ENCODE measurements around the gene CEP112.

Gene CEP112

DNA sequence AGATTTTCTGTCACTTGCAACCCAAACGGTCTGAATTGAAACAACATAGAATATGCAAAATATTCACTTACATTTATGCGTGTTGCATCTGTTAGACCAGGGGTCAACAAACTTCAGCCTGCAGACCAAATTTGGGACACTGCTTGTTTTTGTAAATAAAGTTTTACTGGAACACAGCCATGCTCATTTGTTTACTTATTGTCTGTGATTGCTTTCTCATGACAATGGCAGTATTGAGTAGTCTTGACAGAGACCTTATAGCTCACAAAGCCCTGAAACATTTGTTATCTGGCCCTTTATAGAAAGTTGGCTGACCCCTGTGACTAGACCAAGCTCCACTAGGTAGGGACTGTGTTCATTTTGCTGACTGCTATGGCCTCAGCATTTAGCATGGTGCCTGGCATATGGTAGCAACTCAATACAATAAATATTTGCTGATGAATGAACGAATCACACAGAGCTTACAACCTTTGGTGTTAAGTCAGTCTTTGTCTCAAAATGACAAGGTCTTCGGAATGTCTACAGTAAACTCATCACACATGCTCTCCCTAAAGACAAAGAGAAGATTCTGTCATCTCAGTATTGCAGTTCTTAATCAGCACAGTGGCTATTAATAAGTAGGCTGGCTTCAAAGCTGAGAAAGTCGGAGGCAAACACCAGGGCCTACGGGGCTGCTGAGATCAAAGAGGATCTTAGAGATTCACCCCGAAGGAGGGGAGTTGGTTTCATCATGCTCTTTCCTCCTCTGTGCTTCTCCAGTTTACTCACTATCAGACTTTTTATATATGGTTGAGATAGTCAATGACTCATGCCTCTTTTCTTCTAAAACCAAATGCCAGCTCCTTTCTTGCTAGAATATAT, 535.3 kb downstream of the CEP112 start:
- no peak overlapping the region for H3K4me3 ChIP-seq (ENCODE audit: low read length)
- TF ChIP-seq, protein P1, sequence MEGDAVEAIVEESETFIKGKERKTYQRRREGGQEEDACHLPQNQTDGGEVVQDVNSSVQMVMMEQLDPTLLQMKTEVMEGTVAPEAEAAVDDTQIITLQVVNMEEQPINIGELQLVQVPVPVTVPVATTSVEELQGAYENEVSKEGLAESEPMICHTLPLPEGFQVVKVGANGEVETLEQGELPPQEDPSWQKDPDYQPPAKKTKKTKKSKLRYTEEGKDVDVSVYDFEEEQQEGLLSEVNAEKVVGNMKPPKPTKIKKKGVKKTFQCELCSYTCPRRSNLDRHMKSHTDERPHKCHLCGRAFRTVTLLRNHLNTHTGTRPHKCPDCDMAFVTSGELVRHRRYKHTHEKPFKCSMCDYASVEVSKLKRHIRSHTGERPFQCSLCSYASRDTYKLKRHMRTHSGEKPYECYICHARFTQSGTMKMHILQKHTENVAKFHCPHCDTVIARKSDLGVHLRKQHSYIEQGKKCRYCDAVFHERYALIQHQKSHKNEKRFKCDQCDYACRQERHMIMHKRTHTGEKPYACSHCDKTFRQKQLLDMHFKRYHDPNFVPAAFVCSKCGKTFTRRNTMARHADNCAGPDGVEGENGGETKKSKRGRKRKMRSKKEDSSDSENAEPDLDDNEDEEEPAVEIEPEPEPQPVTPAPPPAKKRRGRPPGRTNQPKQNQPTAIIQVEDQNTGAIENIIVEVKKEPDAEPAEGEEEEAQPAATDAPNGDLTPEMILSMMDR (conservative IDR thresholded peaks at IDR 0.05; ENCODE audit: low read depth, low read length), result no peak
- DNase-seq (ENCODE audit: low read depth), result no peak

DNA sequence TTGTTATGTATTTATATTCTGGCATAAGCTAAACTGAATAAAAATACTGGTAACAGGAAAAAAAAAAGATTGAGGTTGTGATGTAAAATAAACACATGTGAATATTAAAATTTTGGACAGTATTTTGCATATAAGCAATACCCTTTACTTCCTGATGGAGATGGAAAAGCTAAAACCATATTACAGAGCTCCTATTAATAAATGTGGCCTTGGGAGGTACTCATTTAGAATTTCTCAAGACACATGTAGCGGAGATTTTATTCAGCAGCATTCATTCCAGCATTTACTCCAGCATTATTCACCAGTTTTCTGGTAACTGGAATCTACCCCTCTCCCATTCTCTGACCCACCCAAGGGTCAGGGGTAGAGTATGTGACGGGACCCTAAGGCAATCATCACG, 536.2 kb downstream of the CEP112 start:
- TF ChIP-seq, protein P1 (conservative IDR thresholded peaks at IDR 0.05; ENCODE audit: low read depth, low read length), result no peak
- H3K4me3 ChIP-seq (ENCODE audit: low read length), result no peak overlapping the region
- no peak for DNase-seq (ENCODE audit: low read depth)

GRCh38 chr17:65644545-65644944, 547.4 kb downstream of the CEP112 start:
- DNase-seq (ENCODE audit: low read depth), result no peak
- no peak overlapping the region for H3K4me3 ChIP-seq (ENCODE audit: low read length)
- TF ChIP-seq, protein P1 (conservative IDR thresholded peaks at IDR 0.05; ENCODE audit: low read depth, low read length), result no peak

GRCh38 chr17:65638221-65638975, 553.5 kb downstream of the CEP112 start:
- peak; percentile 30 for DNase-seq (ENCODE audit: low read depth)
- TF ChIP-seq, protein P1 (conservative IDR thresholded peaks at IDR 0.05; ENCODE audit: low read depth, low read length), result no peak
- no peak overlapping the region for H3K4me3 ChIP-seq (ENCODE audit: low read length)

- DNase-seq (ENCODE audit: low read depth), result no peak
- TF ChIP-seq, protein P1 (conservative IDR thresholded peaks at IDR 0.05; ENCODE audit: low read depth, low read length), result no peak
- no peak overlapping the region for H3K4me3 ChIP-seq (ENCODE audit: low read length)
Observed at GRCh38 chr17:65637786-65638185, 554.1 kb downstream of the CEP112 start.

- DNase-seq (ENCODE audit: low read depth), result no peak
- TF ChIP-seq, protein P1 (conservative IDR thresholded peaks at IDR 0.05; ENCODE audit: low read depth, low read length), result no peak
- H3K4me3 ChIP-seq (ENCODE audit: low read length), result no peak overlapping the region
Observed at GRCh38 chr17:65634533-65634932, 557.4 kb downstream of the CEP112 start.

All from retinal pigment epithelial cell (primary cell).